K562 (cell line): ENCODE results near the gene URM1. TPM values are rescaled to one million over a fixed set of nuclear protein-coding genes. Genes with fewer than 3 reads are reported as not detected.

Experiments used
- CHD4 ChIP-seq: fragments of 200-600 bp; sonication (generic); IDR thresholded peaks from 3 replicates; pipeline ENCODE4 v1.6.1; 2012; ENCODE audit warnings: low read depth, mild to moderate bottlenecking, mixed read lengths, low read length, inconsistent platforms; ENCODE audit not compliant: insufficient read depth, insufficient replicate concordance, poor library complexity, severe bottlenecking
- DIDO1 ChIP-seq: fragments of 450-650 bp; IDR thresholded peaks from 2 replicates; pipeline ENCODE4 v1.6.1; 2016; ENCODE audit warnings: low read depth, missing biosample characterization, missing genetic modification characterization
- E2F3 ChIP-seq: fragments of 250-450 bp; sonication (Bioruptor Pico); IDR thresholded peaks from 2 replicates; pipeline ENCODE4 v1.4.0; 2020; ENCODE audit warnings: mild to moderate bottlenecking
- HNRNPH1 ChIP-seq: fragments of 200-400 bp; formaldehyde crosslinking; optimal IDR thresholded peaks from 2 replicates; pipeline ENCODE3; 2017; ENCODE audit warnings: low read depth, mild to moderate bottlenecking, low read length, moderate library complexity
- MCM7 ChIP-seq, 2 experiments: fragments of 450-650 bp; IDR thresholded peaks; 2 replicates each; pipeline ENCODE4 v1.6.1; 2016 to 2018
- MTA1 ChIP-seq: fragments of 450-650 bp; IDR thresholded peaks from 2 replicates; pipeline ENCODE4 v1.6.1; 2017; ENCODE audit warnings: borderline replicate concordance
- NRF1 ChIP-seq, 2 experiments: fragments of 450-650 bp; IDR thresholded peaks in 1 of 2; conservative IDR thresholded peaks in 1 of 2; 2 replicates each; pipeline ENCODE4 v1.6.1; 2014; ENCODE audit warnings: mild to moderate bottlenecking in 2 of 2
- POLR2AphosphoS2 ChIP-seq: IDR thresholded peaks from 2 replicates; pipeline ENCODE4 v1.6.1; 2012; ENCODE audit warnings: low read length, improper control_type of control experiment
- POLR3A ChIP-seq: IDR thresholded peaks from 2 replicates; pipeline ENCODE4 v1.6.1; 2011; ENCODE audit warnings: borderline replicate concordance, mild to moderate bottlenecking, moderate library complexity; ENCODE audit not compliant: insufficient read length, insufficient read depth; ENCODE audit errors: extremely low read depth
- SMARCA5 ChIP-seq: fragments of 450-650 bp; IDR thresholded peaks from 2 replicates; pipeline ENCODE4 v1.6.1; 2016
- ZNF589 ChIP-seq: fragments of 200-800 bp; sonication (Bioruptor generic); IDR thresholded peaks from 2 replicates; pipeline ENCODE4 v1.6.1; 2016; ENCODE audit warnings: low read depth, missing genetic modification characterization, missing compliant biosample characterization
- polyA plus RNA-seq, 8 experiments: library from polyadenylated mRNA; depleted of rRNA in 4 of 8; stranded (reverse) in 5 of 8; unstranded in 3 of 8; fragments of >200 nt; fragmentation: Nextera tagmentation in 2 of 8; fragmentation: Illumina TruSeq in 1 of 8; extraction: Ambion mirVana in 2 of 8; extraction: Trizol in 1 of 8; gene quantifications; 2 replicates each; pipeline versions ENCODE4 v1.2.1 to v1.2.3, GENCODE V29; 2011 to 2014; ENCODE audit warnings: inconsistent platforms in 1 of 8, missing spikeins in 1 of 8
- total RNA-seq, 7 experiments: library from RNA; depleted of rRNA in 6 of 7; stranded (reverse); fragments of >200 nt in 6 of 7; fragmentation: Illumina TruSeq in 2 of 7; extraction: Trizol in 2 of 7; gene quantifications; 2 replicates each; pipeline versions ENCODE4 v1.2.1 to v1.2.3, GENCODE V29; 2011 to 2021; ENCODE audit warnings: low replicate concordance in 1 of 7
- TF ChIP-seq, protein P1 (sequence below): fragments of 250-450 bp; sonication (Bioruptor Pico); IDR thresholded peaks from 2 replicates; pipeline ENCODE4 v1.5.1; 2021; ENCODE audit warnings: mild to moderate bottlenecking
- TF ChIP-seq, protein P2 (sequence below): sonication (generic); IDR thresholded peaks from 2 replicates; pipeline ENCODE4 v1.6.1; 2016
- TF ChIP-seq, protein P3 (sequence below): fragments of 250-450 bp; sonication (Bioruptor Pico); IDR thresholded peaks from 2 replicates; pipeline ENCODE4 v1.5.0; 2020; ENCODE audit warnings: mild to moderate bottlenecking, borderline replicate concordance
- TF ChIP-seq, protein P4 (sequence below): sonication (generic); formaldehyde crosslinking; IDR thresholded peaks from 2 replicates; pipeline ENCODE4 v1.8.0; 2023; ENCODE audit warnings: mild to moderate bottlenecking, missing genetic modification reagents
- TF ChIP-seq, protein P5 (sequence below), 2 experiments: IDR thresholded peaks in 1 of 2; conservative IDR thresholded peaks in 1 of 2; 2 replicates each; pipeline ENCODE4 v1.6.1; 2016; ENCODE audit warnings: low read depth in 2 of 2, mild to moderate bottlenecking in 1 of 2, missing compliant biosample characterization in 1 of 2, missing genetic modification characterization in 1 of 2, moderate library complexity in 1 of 2

Gene URM1
- total and polyA plus RNA-seq, 9 of the 15 experiments (the other 6 are each of a cell fraction or from before 2014, with no cell fraction given) = 10.1 to 88.9 (median 53.3) TPM

DNA sequence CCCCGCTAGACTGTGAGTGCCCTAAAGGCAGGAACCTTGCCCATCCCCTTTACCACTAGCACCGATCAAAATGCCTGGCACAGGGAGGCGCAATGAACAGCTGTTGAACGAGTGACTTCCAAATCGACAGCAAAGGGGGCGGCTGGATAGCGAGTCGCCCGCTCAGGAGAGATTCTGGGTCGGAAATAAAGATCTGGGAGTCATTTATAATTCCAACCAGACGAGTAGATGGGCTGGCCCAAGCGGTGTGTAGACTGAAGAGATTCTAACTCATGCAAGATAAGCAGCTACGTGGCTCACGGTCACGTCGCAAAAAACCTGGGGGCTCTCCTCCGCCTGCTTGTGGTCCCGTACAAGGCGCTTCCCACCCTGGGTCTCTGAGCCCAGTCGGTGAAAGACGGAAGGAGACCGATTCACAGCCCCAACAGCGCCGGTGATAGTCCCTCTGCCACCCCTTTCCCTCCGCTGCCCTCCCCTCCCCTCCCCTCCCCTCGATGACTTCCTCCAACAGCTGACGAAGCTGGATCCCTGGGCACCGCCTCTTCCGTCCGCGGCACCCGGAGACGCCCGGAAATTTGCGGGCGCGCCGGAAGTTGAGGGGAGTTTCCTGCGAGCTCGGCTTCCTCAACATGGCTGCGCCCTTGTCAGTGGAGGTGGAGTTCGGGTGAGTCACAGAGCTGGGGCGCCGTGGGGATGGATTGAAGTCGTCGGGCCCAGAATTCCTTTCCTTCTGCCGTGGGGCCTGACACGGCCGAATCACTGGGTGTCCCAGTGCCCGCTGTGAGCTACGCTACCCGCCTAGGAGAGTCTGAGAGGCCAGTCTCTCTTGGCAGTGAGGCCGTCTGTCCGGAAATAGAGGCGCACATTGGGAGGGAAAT, at the start of gene URM1 (continued):
- no peak for TF ChIP-seq CHD4
- no peak for TF ChIP-seq MCM7 (IDR thresholded peaks at IDR 0.05)
- no peak for TF ChIP-seq NRF1 (conservative IDR thresholded peaks at IDR 0.05 in 1 of 2, IDR thresholded peaks at IDR 0.05 in 1 of 2)
- no peak; the same call in 1 of the 2 replicates for TF ChIP-seq DIDO1 (tag)
- TF ChIP-seq POLR3A = no peak
- TF ChIP-seq SMARCA5 = no peak
- no peak for TF ChIP-seq POLR2AphosphoS2
- TF ChIP-seq HNRNPH1 = no peak
- TF ChIP-seq, protein P1, sequence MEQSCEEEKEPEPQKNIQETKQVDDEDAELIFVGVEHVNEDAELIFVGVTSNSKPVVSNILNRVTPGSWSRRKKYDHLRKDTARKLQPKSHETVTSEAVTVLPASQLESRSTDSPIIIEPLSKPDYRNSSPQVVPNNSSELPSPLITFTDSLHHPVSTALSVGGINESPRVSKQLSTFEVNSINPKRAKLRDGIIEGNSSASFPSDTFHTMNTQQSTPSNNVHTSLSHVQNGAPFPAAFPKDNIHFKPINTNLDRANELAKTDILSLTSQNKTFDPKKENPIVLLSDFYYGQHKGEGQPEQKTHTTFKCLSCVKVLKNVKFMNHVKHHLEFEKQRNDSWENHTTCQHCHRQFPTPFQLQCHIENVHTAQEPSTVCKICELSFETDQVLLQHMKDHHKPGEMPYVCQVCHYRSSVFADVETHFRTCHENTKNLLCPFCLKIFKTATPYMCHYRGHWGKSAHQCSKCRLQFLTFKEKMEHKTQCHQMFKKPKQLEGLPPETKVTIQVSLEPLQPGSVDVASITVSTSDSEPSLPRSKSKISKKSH = no peak
- TF ChIP-seq E2F3 (CRISPR knock-in tag) = no peak
- TF ChIP-seq, protein P2, sequence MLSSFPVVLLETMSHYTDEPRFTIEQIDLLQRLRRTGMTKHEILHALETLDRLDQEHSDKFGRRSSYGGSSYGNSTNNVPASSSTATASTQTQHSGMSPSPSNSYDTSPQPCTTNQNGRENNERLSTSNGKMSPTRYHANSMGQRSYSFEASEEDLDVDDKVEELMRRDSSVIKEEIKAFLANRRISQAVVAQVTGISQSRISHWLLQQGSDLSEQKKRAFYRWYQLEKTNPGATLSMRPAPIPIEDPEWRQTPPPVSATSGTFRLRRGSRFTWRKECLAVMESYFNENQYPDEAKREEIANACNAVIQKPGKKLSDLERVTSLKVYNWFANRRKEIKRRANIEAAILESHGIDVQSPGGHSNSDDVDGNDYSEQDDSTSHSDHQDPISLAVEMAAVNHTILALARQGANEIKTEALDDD = no peak
- TF ChIP-seq, protein P3, sequence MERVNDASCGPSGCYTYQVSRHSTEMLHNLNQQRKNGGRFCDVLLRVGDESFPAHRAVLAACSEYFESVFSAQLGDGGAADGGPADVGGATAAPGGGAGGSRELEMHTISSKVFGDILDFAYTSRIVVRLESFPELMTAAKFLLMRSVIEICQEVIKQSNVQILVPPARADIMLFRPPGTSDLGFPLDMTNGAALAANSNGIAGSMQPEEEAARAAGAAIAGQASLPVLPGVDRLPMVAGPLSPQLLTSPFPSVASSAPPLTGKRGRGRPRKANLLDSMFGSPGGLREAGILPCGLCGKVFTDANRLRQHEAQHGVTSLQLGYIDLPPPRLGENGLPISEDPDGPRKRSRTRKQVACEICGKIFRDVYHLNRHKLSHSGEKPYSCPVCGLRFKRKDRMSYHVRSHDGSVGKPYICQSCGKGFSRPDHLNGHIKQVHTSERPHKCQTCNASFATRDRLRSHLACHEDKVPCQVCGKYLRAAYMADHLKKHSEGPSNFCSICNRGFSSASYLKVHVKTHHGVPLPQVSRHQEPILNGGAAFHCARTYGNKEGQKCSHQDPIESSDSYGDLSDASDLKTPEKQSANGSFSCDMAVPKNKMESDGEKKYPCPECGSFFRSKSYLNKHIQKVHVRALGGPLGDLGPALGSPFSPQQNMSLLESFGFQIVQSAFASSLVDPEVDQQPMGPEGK (CRISPR knock-in tag) = no peak
- no peak for TF ChIP-seq ZNF589 (CRISPR knock-in tag)
- no peak for TF ChIP-seq MTA1
- TF ChIP-seq, protein P4, sequence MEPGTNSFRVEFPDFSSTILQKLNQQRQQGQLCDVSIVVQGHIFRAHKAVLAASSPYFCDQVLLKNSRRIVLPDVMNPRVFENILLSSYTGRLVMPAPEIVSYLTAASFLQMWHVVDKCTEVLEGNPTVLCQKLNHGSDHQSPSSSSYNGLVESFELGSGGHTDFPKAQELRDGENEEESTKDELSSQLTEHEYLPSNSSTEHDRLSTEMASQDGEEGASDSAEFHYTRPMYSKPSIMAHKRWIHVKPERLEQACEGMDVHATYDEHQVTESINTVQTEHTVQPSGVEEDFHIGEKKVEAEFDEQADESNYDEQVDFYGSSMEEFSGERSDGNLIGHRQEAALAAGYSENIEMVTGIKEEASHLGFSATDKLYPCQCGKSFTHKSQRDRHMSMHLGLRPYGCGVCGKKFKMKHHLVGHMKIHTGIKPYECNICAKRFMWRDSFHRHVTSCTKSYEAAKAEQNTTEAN (CRISPR knock-in tag) = no peak
- TF ChIP-seq, protein P5, sequence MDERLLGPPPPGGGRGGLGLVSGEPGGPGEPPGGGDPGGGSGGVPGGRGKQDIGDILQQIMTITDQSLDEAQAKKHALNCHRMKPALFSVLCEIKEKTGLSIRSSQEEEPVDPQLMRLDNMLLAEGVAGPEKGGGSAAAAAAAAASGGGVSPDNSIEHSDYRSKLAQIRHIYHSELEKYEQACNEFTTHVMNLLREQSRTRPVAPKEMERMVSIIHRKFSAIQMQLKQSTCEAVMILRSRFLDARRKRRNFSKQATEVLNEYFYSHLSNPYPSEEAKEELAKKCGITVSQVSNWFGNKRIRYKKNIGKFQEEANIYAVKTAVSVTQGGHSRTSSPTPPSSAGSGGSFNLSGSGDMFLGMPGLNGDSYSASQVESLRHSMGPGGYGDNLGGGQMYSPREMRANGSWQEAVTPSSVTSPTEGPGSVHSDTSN (CRISPR knock-in tag; IDR thresholded peaks at IDR 0.05; ENCODE audit: low read depth) = no peak
- TF ChIP-seq, protein P5 (tag; conservative IDR thresholded peaks at IDR 0.05; ENCODE audit: low read depth) = no peak
